COLO668 (cell line): Measurements from ENCODE around the gene ABCF3.
"Not testable (repeated sequence)": the region's sequence is repeated elsewhere in the genome, so short reads cannot be mapped to it uniquely, and the experiment has no call there.

Source experiments
- DNase-seq: peaks from one replicate; lab custom pipeline; 2025; ENCODE audit not compliant: unreplicated experiment; lab: John Stamatoyannopoulos, UW

Gene ABCF3, protein sequence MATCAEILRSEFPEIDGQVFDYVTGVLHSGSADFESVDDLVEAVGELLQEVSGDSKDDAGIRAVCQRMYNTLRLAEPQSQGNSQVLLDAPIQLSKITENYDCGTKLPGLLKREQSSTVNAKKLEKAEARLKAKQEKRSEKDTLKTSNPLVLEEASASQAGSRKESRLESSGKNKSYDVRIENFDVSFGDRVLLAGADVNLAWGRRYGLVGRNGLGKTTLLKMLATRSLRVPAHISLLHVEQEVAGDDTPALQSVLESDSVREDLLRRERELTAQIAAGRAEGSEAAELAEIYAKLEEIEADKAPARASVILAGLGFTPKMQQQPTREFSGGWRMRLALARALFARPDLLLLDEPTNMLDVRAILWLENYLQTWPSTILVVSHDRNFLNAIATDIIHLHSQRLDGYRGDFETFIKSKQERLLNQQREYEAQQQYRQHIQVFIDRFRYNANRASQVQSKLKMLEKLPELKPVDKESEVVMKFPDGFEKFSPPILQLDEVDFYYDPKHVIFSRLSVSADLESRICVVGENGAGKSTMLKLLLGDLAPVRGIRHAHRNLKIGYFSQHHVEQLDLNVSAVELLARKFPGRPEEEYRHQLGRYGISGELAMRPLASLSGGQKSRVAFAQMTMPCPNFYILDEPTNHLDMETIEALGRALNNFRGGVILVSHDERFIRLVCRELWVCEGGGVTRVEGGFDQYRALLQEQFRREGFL

DNA sequence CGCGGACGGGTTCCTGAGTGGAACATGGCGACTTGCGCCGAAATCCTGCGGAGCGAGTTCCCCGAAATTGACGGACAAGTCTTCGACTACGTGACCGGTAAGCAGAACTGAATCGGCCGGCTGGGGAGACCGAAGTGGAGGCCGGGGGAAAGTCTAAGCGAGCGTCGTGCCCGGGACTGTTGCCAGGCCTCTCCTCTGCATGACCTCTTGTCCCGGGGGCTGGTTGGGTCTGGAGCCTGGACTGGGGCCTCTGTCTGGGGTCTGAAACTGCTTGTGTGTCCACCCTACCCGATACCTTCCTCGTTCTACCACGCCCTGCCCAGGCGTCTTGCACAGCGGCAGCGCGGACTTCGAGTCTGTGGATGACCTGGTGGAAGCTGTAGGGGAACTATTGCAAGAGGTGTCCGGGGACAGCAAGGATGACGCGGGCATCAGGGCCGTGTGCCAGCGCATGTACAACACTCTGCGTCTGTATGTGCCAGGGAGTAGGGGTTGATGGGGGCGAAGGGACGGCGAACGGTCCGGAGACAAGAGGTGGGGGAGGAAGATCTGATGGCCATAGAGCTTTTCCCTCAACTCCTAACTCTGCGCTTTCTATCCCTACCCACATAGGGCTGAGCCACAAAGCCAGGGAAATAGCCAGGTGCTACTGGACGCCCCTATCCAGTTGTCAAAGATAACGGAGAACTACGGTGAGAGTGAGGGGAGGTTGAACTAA is at the start of gene ABCF3:
Gene ABCF3 (plus strand): TSS at position 16 of the 718 bp plus-strand sequence. CDS start 9 bp downstream, at position 25.
- DNase-seq, result no peak

DNA sequence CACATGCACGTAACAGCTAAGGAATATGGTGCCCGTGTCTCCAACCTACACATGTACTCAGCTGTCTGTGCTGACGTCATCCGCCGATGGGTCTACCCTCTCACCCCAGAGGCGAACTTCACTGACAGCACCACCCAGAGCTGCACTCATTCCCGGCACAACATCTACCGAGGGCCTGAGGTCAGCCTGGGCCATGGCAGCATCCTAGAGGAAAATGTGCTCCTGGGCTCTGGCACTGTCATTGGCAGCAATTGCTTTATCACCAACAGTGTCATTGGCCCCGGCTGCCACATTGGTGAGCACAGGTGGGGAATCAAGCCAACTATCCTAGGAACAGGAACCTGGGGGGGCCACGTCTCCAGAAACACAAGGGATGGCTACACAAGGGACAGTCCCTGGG is 45.6 kb upstream of the ABCF3 start:
- no peak for DNase-seq

DNA sequence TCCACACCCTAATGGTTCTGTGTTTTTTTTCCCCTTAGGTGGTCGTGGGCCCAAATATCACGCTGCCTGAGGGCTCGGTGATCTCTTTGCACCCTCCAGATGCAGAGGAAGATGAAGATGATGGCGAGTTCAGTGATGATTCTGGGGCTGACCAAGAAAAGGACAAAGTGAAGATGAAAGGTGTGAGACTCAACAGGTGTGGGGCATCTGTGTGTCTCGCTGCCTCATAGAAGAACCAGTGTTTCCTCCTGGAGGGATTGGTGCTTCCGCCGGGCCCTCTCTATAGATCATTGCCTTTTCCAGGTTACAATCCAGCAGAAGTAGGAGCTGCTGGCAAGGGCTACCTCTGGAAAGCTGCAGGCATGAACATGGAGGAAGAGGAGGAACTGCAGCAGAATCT is 43.8 kb upstream of the ABCF3 start:
- no peak for DNase-seq

DNA sequence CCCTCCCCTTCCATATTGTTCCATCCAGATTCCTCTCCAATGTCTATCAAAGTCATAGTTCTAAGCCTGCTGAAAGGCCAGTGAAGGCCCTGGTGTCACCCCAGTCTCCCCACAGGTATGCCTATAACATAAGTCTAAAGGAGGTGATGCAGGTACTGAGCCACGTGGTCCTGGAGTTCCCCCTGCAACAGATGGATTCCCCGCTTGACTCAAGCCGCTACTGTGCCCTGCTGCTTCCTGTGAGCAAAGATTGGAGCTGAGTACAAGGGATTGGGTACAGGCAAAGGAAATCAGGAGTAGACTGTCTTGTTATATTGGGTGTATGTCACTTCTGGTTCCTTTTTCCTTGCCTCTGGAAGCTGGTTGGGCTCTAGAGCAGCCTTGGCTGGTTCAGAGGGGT is 42.7 kb upstream of the ABCF3 start:
- DNase-seq, result no peak

DNA sequence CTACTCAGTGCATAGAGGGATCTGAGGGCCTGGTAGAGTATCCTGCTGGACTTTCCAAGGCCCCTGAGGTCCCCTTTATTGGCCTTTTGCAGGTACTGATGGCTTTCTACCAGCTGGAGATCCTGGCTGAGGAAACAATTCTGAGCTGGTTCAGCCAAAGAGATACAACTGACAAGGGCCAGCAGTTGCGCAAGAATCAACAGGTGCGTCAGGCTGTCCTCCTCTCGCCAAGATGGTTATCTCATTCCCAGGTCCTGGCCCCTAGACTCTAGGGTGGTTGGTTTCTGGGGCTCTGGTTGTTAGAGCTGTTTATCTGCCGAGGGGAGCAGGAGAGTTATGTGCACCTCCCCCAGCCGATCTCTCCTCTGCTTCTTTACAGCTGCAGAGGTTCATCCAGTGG is 41.5 kb upstream of the ABCF3 start:
- no peak for DNase-seq

DNA sequence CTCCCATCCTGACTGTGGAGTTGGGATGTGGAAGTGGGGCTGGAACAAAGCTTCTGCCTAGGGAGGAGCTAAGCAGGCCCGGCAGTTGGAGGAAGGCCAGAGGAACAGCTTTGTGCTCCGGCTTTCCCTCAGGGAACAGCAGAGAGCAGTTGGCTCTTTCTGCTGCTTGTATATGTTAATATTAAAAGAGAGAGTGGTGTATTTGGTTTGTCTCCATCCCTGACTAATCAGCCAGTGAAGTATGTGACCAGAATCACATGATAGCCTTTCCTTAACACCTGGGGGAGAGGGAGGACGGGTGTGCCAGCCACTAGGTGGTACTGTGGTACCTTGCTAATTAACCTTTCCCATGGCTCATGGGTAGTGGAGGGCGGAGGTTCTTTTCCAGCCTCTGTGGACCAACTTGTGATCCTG is 40.9 kb upstream of the ABCF3 start:
- DNase-seq, result peak; percentile 32

DNA sequence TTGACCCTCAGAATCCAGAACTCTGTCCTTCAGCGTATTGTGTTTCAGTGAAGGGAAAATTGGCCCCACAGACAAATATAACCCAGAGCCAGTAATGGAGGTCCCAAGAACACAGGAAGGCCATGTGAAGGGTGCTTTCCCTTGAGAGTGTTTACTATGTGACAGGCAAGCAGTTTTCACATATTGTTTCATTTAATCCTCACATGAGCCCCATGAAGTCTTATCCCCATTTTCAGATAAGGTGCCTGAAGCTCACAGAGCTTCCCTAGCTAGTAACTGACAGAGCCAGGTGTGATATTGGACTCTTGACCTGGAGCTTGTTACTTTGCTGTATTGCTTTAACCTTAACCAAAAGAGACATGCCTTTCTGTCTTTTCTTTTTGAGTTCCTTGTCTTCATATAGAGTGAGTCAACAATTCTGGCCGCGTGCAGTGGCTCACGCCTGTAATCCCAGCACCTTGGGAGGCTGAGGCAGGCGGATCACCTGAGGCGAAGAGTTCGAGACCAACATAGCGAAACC is 40.2 kb upstream of the ABCF3 start:
- DNase-seq, result no peak

DNA sequence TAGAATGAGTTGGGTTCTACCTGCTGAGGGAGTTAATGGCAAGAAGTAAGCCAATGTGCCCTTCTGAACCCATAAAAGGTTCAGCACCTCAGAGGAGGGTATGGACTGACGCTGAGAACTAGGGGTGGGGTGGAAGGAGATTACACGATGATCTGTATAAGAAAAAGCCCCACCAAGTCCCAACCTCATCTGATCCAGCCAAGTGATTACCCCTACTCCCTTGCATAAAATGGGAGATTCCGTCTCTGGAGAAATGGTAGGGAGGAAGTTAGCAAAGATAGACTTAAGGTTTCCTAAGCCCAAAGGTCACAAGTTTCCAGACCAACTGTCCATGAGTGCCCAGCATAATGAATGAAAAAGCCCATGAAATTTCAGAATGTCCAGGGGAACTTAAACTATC is 37.9 kb upstream of the ABCF3 start:
- no peak for DNase-seq

DNA sequence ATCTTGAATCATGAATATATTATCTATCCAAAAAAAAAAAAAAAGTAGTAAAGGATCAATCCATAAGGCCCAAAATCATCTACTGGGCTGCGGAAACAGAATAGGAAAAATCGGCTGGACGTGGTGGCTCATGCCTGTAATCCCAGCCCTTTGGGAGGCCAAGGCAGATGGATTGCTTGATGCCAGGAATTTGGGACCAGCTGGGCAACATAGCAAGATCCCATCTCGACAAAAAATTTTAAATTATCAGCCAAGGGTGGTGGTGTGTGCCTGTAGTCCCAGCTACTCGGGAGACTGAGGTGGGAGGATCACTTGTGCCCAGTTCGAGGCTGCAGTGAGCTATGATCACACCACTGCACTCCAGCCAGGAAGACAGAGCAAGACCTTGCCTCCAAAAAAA is 36.9 kb upstream of the ABCF3 start:
- DNase-seq, result no peak

DNA sequence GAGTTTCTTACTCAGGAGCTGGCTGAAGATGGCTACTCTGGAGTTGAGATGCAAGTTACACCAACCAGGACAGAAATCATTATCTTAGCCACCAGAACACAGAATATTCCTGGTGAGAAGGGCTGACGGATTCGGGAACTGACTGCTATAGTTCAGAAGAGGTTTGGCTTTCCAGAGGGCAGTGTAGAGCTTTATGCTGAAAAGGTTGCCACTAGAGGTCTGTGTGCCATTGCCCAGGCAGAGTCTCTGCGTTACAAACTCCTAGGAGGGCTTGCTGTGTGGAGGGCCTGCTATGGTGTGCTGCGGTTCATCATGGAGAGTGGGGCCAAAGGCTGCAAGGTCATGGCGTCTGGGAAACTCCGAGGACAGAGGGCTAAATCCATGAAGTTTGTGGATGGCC is 36.2 kb upstream of the ABCF3 start:
- not testable (repeated sequence) for DNase-seq

DNA sequence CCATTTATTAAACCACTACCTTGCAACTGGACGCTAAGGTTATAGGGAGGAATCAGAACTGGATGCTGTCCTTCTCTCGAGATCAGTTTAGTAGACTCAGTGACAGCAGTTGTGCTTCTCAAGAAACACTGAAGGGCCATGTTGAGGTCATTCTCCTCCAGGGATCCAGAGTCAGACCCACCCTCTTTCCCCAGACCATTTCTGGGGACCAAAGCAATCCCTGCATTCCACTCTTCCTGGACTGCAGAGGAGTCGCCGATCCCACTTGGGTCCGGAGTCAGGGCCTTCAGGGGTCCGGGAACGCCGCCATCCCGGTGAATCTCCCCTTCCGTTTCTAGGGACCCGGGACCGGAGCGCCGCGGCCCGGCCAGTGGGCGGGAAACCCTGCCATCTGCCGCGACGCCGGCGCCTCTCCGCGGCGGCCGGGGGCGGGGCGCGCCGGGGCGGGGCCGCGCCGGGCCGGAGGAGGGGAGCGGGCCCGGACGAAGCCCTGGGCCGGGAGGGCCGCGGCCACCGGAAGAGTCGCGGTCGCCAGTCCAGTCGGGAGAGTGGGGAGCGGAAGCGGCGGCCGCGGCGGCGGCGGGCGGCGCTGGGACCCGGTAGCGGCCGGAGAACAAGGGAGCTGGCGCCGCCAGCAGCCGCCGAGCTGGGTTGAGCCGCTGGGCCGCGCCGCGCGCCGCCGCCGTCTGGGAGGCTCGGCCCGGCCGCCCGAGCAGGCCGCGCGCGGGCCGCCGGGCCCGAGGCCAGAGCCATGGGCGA is 30.9 kb upstream of the ABCF3 start, which contains the start of gene DVL3:
Gene DVL3 (plus strand): TSS at position 493 of the 759 bp plus-strand sequence. CDS start 259 bp downstream, at position 752.
- peak; percentile 78 for DNase-seq

DNA sequence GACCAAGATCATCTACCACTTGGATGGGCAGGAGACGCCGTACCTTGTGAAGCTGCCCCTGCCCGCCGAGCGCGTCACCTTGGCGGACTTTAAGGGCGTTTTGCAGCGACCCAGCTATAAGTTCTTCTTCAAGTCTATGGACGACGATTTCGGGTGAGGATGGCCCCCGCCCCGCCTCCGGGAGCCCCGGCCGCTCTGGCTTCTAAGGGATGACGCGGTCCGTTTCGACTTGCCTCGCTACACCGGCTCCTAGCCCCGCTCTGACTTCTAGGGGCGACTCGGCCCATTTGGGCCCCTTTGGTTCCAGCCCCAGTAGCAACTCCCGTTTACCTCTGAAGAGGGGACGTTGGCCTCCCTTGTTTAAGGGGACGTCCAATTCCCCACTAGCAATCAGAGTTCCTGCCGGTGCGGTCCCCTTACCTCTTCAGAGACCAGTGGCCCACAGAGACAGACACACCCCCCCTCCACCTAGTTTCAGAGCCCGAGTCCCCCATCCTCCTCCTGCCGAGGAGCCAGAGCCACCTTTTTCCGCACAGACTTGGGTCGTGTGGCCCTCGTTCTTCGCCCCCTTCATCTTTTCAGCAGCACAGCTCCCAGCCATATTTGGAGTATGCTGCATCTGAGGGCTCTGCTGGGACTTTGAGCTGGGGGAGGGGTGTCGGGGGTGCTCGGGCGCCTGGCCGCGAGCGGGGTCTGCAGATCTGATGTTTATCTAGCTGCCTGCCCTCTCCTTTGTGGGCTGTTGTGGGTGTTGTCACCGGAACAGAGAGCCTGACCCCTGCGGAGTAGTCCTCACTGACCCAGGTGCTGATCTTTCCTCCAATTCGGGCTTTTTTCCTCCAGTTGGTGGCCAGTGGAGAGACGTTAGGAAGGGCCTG is 30.1 kb upstream of the ABCF3 start:
- DNase-seq, result peak; percentile 39

DNA sequence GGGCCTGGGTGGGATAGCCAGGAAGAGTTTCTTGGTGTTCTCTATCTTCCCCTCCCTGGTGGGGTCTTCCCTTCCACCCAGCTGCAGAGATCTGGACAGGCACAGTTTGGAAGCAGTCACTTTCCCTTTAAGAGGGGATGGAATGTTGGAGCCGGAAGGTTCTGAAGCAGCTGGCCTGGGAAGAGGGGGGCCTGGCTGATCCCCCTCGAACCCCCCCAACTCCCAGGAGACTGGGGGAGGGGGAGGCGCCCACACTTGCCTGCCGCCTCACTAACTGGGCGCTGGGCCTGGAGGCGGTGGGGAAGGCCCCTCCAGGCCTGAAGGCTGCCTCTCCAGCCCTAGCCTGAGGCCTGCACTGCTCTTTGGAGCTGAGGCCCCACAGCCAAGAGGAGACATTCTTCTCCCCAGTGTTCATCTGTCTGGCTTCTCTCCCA is 29.5 kb upstream of the ABCF3 start:
- DNase-seq, result peak; percentile 7

DNA sequence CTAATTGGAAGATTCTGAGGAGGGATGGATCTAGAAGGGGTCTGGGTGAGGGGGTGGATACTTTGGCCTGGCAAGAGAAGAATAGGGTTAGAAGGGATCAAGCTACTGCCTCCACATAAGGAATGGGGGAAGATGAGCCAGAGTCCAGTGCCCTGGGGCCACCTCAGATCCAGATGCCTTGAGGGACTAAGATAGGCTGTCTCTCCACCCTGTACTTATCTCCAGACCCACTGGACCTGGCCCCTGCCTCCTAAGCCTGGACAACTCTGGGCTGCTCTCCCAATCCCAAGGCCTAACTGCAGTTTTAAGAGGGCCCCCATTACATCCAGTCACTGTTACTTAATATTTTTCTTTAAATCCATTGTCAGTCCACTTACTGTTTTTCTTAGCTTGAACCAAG is 28.8 kb upstream of the ABCF3 start:
- no peak for DNase-seq

DNA sequence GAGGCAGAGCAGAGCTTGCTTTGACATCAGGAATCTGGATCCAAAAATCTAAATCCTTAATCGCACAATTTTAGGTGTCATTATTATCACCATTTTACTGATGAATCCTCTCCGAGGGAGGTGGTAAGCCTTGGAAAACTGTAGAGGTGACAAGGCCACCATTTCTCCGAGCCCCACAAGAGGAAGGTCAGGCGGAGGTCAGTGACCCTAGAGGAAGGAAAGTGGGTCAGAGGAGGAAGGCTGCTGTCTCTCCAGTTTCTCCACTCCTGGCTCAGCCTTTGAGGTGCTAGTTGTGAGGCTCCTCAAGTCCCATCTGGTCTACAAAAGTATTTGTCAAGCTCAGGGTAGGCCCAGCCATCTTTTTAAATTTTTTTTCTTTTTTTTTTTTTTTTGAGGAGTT is 27.6 kb upstream of the ABCF3 start:
- DNase-seq, result no peak

DNA sequence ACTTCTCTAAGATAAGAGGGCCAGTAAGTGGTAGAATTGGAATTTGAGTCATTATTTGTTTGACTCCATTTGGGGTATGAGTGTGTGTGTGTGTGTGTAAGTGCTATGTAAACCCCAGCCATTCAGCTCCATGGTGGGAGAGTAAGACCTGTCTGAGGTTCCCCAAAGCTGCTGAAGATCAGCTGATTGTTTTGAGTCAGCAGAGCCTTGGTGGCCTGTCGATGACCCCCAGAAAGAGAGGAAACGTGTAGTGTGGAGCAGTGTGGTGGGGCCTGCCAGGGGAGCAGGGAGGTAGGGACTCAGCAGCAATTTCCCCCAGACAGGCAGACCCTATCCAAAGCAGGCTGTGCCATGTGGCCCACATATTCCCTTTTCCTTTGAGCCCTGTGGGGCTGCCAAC is 25.5 kb upstream of the ABCF3 start:
- no peak for DNase-seq

DNA sequence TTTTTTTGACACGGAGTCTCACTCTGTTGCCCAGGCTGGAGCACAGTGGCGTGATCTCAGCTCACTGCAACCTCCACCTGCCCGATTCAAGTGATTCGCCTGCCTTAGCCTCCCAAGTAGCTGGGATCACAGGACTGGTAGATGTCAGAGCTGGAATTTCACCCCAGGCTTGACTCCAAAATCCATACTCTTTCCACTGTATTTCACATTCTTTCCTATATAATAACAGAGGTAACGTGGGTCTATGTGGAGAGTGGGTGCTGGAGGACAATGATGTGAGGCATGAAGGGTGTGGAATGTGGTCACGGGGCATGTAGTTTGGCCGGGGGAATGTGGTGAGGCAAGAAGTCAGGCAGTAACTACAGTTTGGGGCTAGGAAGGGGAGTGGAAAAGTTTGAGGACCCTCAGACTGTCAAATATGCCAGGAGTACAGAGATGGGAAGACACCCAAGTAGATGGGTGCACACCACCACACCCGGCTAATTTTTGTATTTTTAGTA is 23.4 kb upstream of the ABCF3 start:
- not testable (repeated sequence) for DNase-seq

DNA sequence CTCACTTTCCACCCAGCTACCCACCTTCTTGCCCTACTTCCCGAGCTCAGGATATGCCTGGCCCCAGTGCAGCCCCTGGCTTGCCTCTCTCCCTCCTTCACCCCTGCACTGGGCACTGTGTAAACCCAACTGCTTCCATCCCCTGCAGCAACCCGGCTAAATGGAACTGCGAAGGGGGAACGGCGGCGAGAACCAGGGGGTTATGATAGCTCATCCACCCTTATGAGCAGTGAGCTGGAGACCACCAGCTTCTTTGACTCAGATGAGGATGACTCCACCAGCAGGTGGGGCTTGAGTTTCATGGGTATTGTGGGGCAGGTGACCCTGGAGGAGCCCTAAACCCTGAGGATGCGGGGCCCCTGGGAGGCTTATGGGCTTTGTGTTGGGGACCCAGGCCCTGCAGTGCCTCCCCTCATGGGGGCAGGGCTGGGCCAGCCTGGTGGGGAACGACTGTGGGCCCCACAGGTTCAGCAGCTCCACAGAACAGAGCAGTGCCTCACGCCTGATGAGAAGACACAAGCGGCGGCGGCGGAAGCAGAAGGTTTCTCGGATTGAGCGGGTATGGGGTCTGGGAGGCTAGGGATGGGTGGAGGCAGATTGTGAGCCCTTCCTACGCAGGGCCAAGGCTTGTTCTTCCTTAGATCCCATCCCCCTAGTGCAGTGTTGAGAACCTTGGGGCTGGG is 21.2 kb upstream of the ABCF3 start:
- no peak for DNase-seq

DNA sequence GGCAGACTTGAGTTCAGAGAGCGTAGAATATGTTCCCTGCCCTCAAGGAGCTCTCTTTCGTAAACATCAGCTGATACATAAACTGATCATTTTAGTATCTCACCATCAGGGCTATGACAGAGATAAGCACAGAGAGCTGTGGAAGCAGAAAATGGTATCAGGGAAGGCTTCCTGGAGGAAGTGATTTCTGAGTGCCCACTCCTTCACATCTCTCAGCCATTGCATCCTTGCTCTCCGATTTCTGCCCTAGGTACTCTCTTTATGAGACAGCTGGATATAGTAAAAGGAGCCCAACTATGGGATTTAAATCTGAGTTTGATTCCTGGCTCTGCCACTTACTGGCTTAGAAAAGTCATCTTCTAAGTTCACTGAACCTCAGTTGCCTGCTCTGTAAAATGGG is 20.5 kb upstream of the ABCF3 start:
- no peak for DNase-seq
